ENCODE results near the gene LPO.

The LPO gene

DNA sequence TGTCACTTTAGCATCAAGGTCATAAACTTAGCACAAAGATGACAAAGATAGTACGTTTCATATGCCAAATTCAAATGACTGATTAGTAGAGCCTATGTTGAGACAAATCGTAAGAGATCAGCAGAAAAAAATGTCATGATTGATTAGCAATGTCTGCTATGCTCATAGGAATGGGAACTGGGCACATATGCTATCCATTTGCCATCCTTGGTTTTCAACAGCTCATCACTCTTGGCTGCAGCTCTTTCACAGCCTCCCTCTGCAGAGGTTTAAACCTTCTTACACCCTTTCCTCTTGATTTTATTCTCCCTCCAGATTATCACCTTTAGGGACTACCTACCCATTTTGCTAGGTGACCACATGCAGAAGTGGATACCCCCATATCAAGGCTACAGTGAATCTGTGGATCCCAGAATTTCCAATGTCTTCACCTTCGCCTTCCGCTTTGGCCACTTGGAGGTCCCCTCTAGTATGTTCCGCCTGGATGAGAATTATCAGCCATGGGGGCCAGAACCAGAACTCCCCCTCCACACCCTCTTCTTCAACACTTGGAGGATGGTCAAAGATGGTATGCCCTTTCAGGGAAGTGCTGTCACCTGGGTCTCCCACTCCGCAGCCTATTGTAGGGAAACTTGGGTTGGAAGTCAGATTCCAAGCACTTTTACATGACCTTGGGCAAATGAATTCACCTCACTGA, 26.2 kb downstream of the LPO start:
- DNase-seq = no peak

- no peak for DNase-seq
These were observed 26.9 kb downstream of the LPO start for GRCh38 chr17:58265271-58265670.

DNA sequence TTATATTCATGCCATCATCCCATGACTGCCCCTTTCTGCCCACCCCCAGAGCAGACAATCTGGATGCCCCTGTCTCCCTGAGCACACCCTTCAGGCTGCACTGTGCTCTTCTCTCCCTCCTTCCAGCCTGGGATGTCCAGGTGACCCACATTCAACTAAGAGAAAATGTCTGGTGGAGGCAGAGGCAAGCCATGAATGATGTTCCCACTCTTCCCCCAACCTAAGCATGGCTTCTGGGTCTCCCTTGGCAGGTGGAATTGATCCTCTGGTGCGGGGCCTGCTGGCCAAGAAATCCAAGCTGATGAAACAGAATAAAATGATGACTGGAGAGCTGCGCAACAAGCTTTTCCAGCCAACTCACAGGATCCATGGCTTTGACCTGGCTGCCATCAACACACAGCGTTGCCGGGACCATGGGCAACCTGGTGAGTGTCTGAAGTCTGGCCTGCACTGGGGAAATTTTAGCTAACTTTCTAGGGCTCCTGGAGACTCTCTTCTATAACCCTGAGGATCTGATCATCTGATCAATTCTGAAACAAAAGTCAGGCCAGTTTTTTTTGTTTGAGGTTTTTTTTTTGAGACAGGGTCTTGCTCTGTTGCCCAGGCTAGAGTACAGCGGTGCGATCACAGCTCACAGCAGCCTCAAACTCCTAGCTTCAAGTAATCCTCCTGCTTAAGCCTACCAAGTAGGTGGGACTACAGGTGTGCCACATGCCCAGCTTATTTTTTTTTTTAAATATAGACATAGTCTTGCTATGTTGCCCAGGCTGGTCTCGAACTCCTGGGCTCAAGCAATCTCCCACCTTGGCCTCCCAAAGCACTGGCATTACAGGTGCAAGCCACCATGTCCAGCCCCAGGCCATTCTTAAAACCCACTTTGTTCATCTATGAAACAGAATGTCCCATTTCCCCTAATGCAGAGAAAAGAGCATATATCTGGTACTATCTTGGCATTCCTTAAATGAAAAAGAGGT, 27.8 kb downstream of the LPO start:
- no peak for DNase-seq

GRCh38 chr17:58267347-58268324, 29.3 kb downstream of the LPO start:
- DNase-seq = no peak

- no peak for DNase-seq
These were observed 29.9 kb downstream of the LPO start for GRCh38 chr17:58268326-58268725.

DNA sequence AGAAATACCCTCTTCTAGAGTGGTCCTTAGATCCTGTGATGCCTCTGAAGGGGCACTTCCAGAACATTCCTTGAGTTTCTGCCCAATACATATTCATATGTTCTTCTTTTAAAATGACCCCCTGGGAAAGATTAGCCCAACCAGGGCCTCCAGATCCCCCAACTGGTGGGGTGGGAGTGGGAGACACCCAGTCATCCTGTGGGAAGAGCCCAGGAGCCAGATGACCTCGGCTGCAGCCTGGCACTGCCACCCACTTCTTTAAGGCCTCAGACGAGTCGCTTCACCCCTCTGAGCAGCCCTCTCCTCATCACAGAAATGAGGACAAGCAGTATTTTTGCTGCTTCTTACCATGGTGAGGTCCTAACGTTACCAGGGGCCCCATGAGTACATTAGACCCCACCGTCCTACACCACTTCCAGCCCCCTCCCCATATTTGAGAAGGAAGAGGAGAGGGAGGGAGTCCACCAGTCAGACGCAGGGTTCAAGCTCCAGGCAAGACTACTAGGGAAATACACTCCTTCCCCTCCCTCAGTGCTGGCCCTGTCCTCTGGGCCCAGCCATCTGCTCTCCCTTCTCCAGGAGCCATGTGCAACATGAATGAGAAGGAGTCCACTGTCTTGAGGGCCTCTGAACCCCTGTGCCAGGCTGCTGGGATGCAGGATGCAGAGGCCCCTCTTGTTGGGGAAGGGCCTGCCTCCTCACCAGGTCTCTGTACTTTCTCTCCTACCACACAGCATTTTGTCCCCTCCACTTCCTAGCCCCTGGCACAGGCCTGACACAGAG, 30.6 kb downstream of the LPO start:
- DNase-seq = no peak

- no peak for DNase-seq
These were observed 31.3 kb downstream of the LPO start for GRCh38 chr17:58269557-58270291.

- no peak for DNase-seq
These were observed 32.3 kb downstream of the LPO start for GRCh38 chr17:58270476-58271215.

- DNase-seq = no peak
These were observed 33.0 kb downstream of the LPO start for GRCh38 chr17:58271216-58271931.

DNA sequence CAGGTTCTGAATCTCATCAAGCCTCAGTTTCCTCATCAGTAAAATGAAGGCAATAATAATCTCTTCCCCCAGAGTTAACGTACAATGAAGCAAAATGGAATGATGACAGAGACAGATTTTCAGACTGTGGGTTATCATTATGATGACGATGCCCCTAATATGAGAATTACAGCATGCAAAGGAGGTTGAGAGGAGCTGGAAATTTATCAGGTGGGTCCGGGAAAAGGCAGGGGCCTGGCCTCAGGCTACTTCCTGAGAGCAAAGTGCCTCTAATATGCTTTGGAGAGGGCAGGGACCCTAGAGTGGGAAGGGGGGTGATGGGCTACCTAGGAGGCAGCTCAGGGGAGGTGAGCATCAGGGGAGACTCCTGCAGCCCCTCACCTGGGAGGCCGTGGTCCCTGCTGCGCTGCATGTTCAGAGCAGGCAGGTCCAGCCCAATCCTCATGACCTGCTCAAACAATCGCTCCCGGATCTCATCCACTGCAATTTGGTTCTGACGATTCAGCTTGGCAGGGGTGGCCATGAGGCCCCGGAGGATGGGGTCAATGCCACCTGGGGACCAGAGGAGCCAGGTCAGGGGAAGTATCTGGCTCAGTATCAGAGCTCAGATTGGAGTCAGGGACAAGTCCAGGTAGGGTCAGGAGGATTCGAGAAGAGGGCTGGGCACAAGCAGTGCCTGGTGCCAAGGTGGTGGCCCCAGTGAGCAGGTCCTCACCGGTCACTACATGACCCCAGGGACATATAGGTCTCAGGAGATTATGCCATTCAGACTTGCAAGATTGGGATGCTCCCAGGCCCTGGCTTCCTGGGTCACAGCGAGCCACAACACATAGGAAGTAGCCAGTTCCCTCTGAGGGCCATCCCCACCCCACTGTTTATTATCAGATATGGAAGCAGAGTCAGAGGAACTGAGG, 34.2 kb downstream of the LPO start:
- DNase-seq = no peak

DNA sequence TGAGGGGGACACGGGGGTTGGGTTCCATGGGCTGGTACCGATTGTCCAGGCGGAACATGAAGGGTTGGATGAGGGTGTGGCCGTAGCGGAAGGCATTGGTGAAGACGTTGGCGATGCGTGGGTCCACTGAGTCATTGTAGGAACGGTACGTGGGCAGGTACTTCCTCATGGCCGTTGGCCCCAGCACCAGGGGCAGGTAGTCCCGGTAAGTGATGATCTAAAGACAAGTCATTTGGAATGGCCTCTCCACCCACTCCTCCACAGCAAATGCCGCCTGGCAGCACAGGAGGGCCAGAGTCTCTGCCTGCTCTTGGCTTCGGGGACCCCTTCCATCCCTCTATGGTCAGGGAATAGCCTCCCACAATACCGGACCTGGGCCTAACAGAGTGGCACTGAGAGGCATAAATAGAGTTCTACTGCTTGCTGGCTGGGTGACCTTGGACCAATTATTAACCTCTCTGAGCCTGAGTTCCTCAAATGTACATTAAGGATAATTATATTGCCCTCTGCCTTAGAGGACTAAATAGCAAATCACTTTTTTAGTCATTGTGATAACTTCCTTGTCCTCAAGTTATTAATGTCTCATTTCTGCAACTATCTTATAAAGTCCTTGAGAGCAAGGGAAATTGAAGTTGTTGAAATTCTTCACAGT, 35.2 kb downstream of the LPO start:
- DNase-seq = no peak

- no peak for DNase-seq
These were observed 37.0 kb downstream of the LPO start for GRCh38 chr17:58275417-58275816.

- DNase-seq = no peak
These were observed 38.0 kb downstream of the LPO start for GRCh38 chr17:58276423-58276822.

GRCh38 chr17:58277107-58277801, 38.9 kb downstream of the LPO start:
- DNase-seq = no peak

- no peak for DNase-seq
These were observed 39.6 kb downstream of the LPO start for GRCh38 chr17:58277802-58278595.

- DNase-seq = no peak
These were observed 40.3 kb downstream of the LPO start for GRCh38 chr17:58278661-58279015.

Data from activated naive CD4-positive, alpha-beta T cell treated with anti-CD3 and anti-CD28 coated beads, Interleukin-2, amount 50 U/mL, for 16 hours (primary cell).